ENCODE data around the gene GGT7. TPM values are rescaled to one million over a fixed set of nuclear protein-coding genes. Genes with fewer than 3 reads are reported as not detected.

GGT7 gene
- total RNA-seq, 1 experiment from 2014 or later: 1.5 TPM

GRCh38 chr20:34920055-34920454, 47.4 kb upstream of the GGT7 start:
- TF ChIP-seq CTCF (conservative IDR thresholded peaks at IDR 0.05; ENCODE audit: low read depth, low read length) (no peak), EZH2 (IDR thresholded peaks at IDR 0.05; ENCODE audit: low read length, unreplicated experiment) (no peak)
- BruUV-seq (replicated peaks): no TSS peak
- intact Hi-C loops (cut with micrococcal nuclease): no loop called here
- Histone ChIP-seq H3F3A (ENCODE audit: low read length, unreplicated experiment) (no peaks in the 10 kb centered on the region), H3K9me3 (ENCODE audit: low read length) (no peaks in the 10 kb centered on the region), H3K9ac (ENCODE audit: low read length) (no peak overlapping the region), H3K4me1 (ENCODE audit: insufficient read depth, low read length) (peaks cover 38% of the 10 kb centered on the region), H3K4me2 (ENCODE audit: low read length) (no peak overlapping the region), H2AFZ (ENCODE audit: low read length) (no peak overlapping the region), H3K4me3 (ENCODE audit: low read length) (no peak overlapping the region), H3K27ac (ENCODE audit: low read length) (no peak overlapping the region), H3K79me2 (ENCODE audit: low read length) (no peaks in the 10 kb centered on the region), H3K9me2 (replicated peaks; ENCODE audit: low read length) (no peaks in the 10 kb centered on the region), H4K20me1 (ENCODE audit: low read length) (no peaks in the 10 kb centered on the region), H3K27me3 (ENCODE audit: low read length) (no peaks in the 10 kb centered on the region), H3K36me3 (ENCODE audit: low read depth, low read length) (peaks cover 39% of the 10 kb centered on the region)
- DNase-seq: no peak
- ATAC-seq: no peak
- CTCF ChIA-PET: no interaction called here
- POLR2A ChIA-PET (ENCODE audit: unreplicated experiment): no interaction called here

GRCh38 chr20:34916774-34917354, 44.2 kb upstream of the GGT7 start:
- Histone ChIP-seq H3K4me3 (ENCODE audit: low read length) (no peak overlapping the region), H3K9ac (ENCODE audit: low read length) (no peak overlapping the region), H3F3A (ENCODE audit: low read length, unreplicated experiment) (no peaks in the 10 kb centered on the region), H2AFZ (ENCODE audit: low read length) (no peak overlapping the region), H3K4me1 (ENCODE audit: insufficient read depth, low read length) (peaks cover 21% of the 10 kb centered on the region), H4K20me1 (ENCODE audit: low read length) (no peaks in the 10 kb centered on the region), H3K36me3 (ENCODE audit: low read depth, low read length) (peaks cover 26% of the 10 kb centered on the region), H3K27me3 (ENCODE audit: low read length) (no peaks in the 10 kb centered on the region), H3K9me2 (replicated peaks; ENCODE audit: low read length) (no peaks in the 10 kb centered on the region), H3K27ac (ENCODE audit: low read length) (no peak overlapping the region), H3K9me3 (ENCODE audit: low read length) (no peaks in the 10 kb centered on the region), H3K79me2 (ENCODE audit: low read length) (no peaks in the 10 kb centered on the region), H3K4me2 (ENCODE audit: low read length) (no peak overlapping the region)
- CTCF ChIA-PET: no interaction called here
- intact Hi-C loops (cut with micrococcal nuclease): no loop called here
- no peak for ATAC-seq
- no peak for TF ChIP-seq CTCF (conservative IDR thresholded peaks at IDR 0.05; ENCODE audit: low read depth, low read length)
- TF ChIP-seq EZH2phosphoT487 (IDR thresholded peaks at IDR 0.05; ENCODE audit: borderline replicate concordance, low read length): no peak
- TF ChIP-seq EZH2 (IDR thresholded peaks at IDR 0.05; ENCODE audit: low read length, unreplicated experiment): no peak
- POLR2A ChIA-PET (ENCODE audit: unreplicated experiment): no interaction called here
- DNase-seq: no peak
- BruUV-seq (replicated peaks): no TSS peak

GRCh38 chr20:34915749-34916455, 43.2 kb upstream of the GGT7 start:
- no peaks in the 10 kb centered on the region for H3K27me3 ChIP-seq (ENCODE audit: low read length)
- DNase-seq: no peak
- intact Hi-C loops (cut with micrococcal nuclease): no loop called here
- no peak overlapping the region for H3K9ac ChIP-seq (ENCODE audit: low read length)
- H4K20me1 ChIP-seq (ENCODE audit: low read length): no peaks in the 10 kb centered on the region
- no peaks in the 10 kb centered on the region for H3K79me2 ChIP-seq (ENCODE audit: low read length)
- TF ChIP-seq EZH2phosphoT487 (IDR thresholded peaks at IDR 0.05; ENCODE audit: borderline replicate concordance, low read length) (no peak), CTCF (conservative IDR thresholded peaks at IDR 0.05; ENCODE audit: low read depth, low read length) (no peak), EZH2 (IDR thresholded peaks at IDR 0.05; ENCODE audit: low read length, unreplicated experiment) (no peak)
- H3K9me2 ChIP-seq (replicated peaks; ENCODE audit: low read length): no peaks in the 10 kb centered on the region
- no peak overlapping the region for H3K4me3 ChIP-seq (ENCODE audit: low read length)
- peaks cover 12% of the 10 kb centered on the region for H3K4me1 ChIP-seq (ENCODE audit: insufficient read depth, low read length)
- H3K36me3 ChIP-seq (ENCODE audit: low read depth, low read length): peaks cover 19% of the 10 kb centered on the region
- BruUV-seq (replicated peaks): no TSS peak
- H3F3A ChIP-seq (ENCODE audit: low read length, unreplicated experiment): no peaks in the 10 kb centered on the region
- no peak for ATAC-seq
- H3K4me2 ChIP-seq (ENCODE audit: low read length): no peak overlapping the region
- CTCF ChIA-PET: no interaction called here
- H3K9me3 ChIP-seq (ENCODE audit: low read length): no peaks in the 10 kb centered on the region
- POLR2A ChIA-PET (ENCODE audit: unreplicated experiment): interaction anchor here (0.6 kb wide), 1 partner anchor 9 kb away, joined by 12 read pairs; no protein-coding TSS in a partner anchor
- H3K27ac ChIP-seq (ENCODE audit: low read length): no peak overlapping the region
- no peak overlapping the region for H2AFZ ChIP-seq (ENCODE audit: low read length)

Measured in PC-3 (cell line).